ENCODE measurements around the gene SLC43A2. TPM values are rescaled to one million over a fixed set of nuclear protein-coding genes. Genes with fewer than 3 reads are reported as not detected.

SLC43A2 gene
- total RNA-seq, 4 donors from 2014 or later: 7.1 to 20.0 (median 13.7) TPM

GRCh38 chr17:1522626-1523025 lies 106.0 kb downstream of the SLC43A2 start:
- Histone ChIP-seq H3K27ac (replicated peaks in 1 of 4) (no peak overlapping the region), H3K27me3 (no peaks in the 10 kb centered on the region), H3K4me3 (no peak overlapping the region), H3K9me3 (no peaks in the 10 kb centered on the region), H3K4me1 (peaks cover 1 to 5% (median 2%) of the 10 kb centered on the region in 4 donors), H3K36me3 (peaks cover 0 to 87% (median 56%) of the 10 kb centered on the region in 4 donors)
- intact Hi-C loops (cut with DNase I): no loop called here
- WGBS: 94% methylated on average over 5 of the region's 5 CpGs
- DNase-seq (ENCODE audit: extremely low spot score): no peak
- no peak for TF ChIP-seq POLR2AphosphoS5 (IDR thresholded peaks at IDR 0.05)
- no peak for TF ChIP-seq POLR2A (IDR thresholded peaks at IDR 0.05; ENCODE audit: low read depth)
- TF ChIP-seq CTCF (IDR thresholded peaks at IDR 0.05): no peak
- TF ChIP-seq EP300 (IDR thresholded peaks at IDR 0.05): no peak

- Histone ChIP-seq H3K27me3 (no peaks in the 10 kb centered on the region), H3K4me1 (peaks cover 7 to 11% (median 9%) of the 10 kb centered on the region in 4 donors), H3K4me3 (no peak overlapping the region), H3K27ac (replicated peaks in 1 of 4) (no peak overlapping the region), H3K36me3 (peaks cover 0 to 73% (median 49%) of the 10 kb centered on the region in 4 donors), H3K9me3 (no peaks in the 10 kb centered on the region)
- 84% methylated on average over 7 of the region's 10 CpGs for WGBS
- DNase-seq (ENCODE audit: extremely low spot score): no peak
- intact Hi-C loops (cut with DNase I): no loop called here
- TF ChIP-seq EP300 (IDR thresholded peaks at IDR 0.05): no peak
- no peak for TF ChIP-seq CTCF (IDR thresholded peaks at IDR 0.05)
- TF ChIP-seq POLR2A (IDR thresholded peaks at IDR 0.05; ENCODE audit: low read depth): no peak
- TF ChIP-seq POLR2AphosphoS5 (IDR thresholded peaks at IDR 0.05): no peak
Measured at GRCh38 chr17:1521086-1521640, 107.5 kb downstream of the SLC43A2 start.

GRCh38 chr17:1519678-1520077 lies 109.0 kb downstream of the SLC43A2 start:
- no peak overlapping the region for H3K27ac ChIP-seq (replicated peaks in 1 of 4)
- WGBS: 91% methylated on average over 7 of the region's 7 CpGs
- no peak overlapping the region for H3K4me3 ChIP-seq
- H3K4me1 ChIP-seq: peaks cover 18 to 25% (median 23%) of the 10 kb centered on the region in 4 donors
- DNase-seq (ENCODE audit: extremely low spot score): no peak
- intact Hi-C loops (cut with DNase I): loop anchor here (5.0 kb wide), 2 partner anchors 67 to 242 kb away; partner anchors contain the start of gene TRARG1
- H3K36me3 ChIP-seq: peaks cover 0 to 61% (median 38%) of the 10 kb centered on the region in 4 donors
- no peaks in the 10 kb centered on the region for H3K27me3 ChIP-seq
- TF ChIP-seq EP300 (IDR thresholded peaks at IDR 0.05) (no peak), POLR2A (IDR thresholded peaks at IDR 0.05; ENCODE audit: low read depth) (no peak), POLR2AphosphoS5 (IDR thresholded peaks at IDR 0.05) (no peak), CTCF (IDR thresholded peaks at IDR 0.05) (no peak)
- no peaks in the 10 kb centered on the region for H3K9me3 ChIP-seq

Small RNA genes within 50 kb of the gene (small RNA-seq; reads per million reads assigned to genes)
- 0 reads per million in 3 donors for gene RN7SL105P

Other genes starting within 250 kb of the SLC43A2 start
- 100 to 1,000 TPM; 329 to 408 (median 364) TPM for gene YWHAE, start 228.6 kb downstream of the SLC43A2 start, total RNA-seq
- 100 to 1,000 TPM in 1 of 4 donors, 10 to 100 TPM in 3; 59.8 to 102 (median 75.7) TPM for gene CRK, start 172.6 kb downstream of the SLC43A2 start, total RNA-seq
- 100 to 1,000 TPM; 248 to 444 (median 347) TPM for gene MYO1C, start 136.1 kb downstream of the SLC43A2 start, total RNA-seq
- 10 to 100 TPM; 62.0 to 89.3 (median 76.1) TPM for gene INPP5K, start 112.2 kb downstream of the SLC43A2 start, total RNA-seq
- 10 to 100 TPM; 36.5 to 54.9 (median 47.8) TPM for gene PITPNA, start 66.0 kb downstream of the SLC43A2 start, total RNA-seq
- gene SCARF1, start 16.9 kb upstream of the SLC43A2 start, total RNA-seq: 10 to 100 TPM in 3 of 4 donors, 1 to 10 TPM in 1; 6.2 to 19.8 (median 12.8) TPM
- gene RILP, start 21.0 kb upstream of the SLC43A2 start, total RNA-seq: 10 to 100 TPM; 15.8 to 41.5 (median 24.0) TPM
- 100 to 1,000 TPM; 141 to 187 (median 163) TPM for gene PRPF8, start 56.0 kb upstream of the SLC43A2 start, total RNA-seq
- 1 to 10 TPM; 4.6 to 7.7 (median 5.5) TPM for gene TLCD2, start 81.5 kb upstream of the SLC43A2 start, total RNA-seq
- gene WDR81, start 95.9 kb upstream of the SLC43A2 start, total RNA-seq: 10 to 100 TPM; 25.7 to 40.8 (median 32.1) TPM
- gene SERPINF2, start 114.0 kb upstream of the SLC43A2 start, total RNA-seq: 1 to 10 TPM; 2.4 to 7.5 (median 3.4) TPM
- 100 to 1,000 TPM; 177 to 464 (median 330) TPM for gene SERPINF1, start 133.2 kb upstream of the SLC43A2 start, total RNA-seq
- gene SMYD4, start 201.1 kb upstream of the SLC43A2 start, total RNA-seq: 10 to 100 TPM; 10.3 to 14.8 (median 11.9) TPM
- 10 to 100 TPM; 22.9 to 30.8 (median 29.2) TPM for gene RPA1, start 201.2 kb upstream of the SLC43A2 start, total RNA-seq

All from esophagus muscularis mucosa (tissue), 4 donors.